Inflammatory macrophage treated with lipopolysaccharide for 1 hour (primary cell): ENCODE measurements around the gene HMGXB4.
A peak's percentile ranks its signal among the peaks of the same experiment; 100 is the strongest.

Experiments used
- DNase-seq, 2 donors: peaks; one replicate each; pipeline ENCODE4 v3.0.0-alpha.2; 2020 to 2022

The HMGXB4 gene

DNA sequence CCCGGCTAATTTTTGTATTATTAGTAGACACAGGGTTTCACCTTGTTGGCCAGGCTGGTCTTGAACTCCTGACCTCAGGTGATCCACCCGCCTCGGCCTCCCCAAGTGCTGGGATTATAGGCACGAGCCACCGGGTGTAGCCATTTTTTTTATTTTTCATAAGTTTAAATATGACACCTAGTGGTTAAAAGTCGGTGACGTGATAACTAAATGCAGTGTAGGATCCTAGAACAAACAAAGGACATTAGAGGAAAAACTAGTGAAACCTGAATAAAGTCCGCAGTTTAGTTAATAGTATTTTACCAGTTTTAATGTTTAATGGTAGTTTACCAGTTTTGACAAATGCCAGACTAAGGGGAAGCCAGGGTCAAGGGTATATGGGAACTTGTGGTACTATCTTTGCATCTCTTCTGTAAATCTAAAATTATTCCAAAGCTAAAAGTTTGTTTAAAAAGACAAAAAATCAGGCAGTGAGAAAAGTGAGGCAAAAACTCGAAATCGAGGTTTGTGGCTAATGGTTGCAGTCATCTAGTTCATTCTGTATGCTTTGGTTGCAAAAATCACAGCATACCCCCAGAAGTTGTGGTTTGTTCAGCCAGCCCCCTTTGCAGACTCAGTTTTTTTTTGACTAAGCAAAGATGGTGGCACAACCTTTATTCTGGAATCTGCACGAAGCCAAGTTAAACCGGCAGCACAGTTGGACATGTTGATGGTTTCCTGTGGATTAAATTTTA lies 72.0 kb downstream of the HMGXB4 start:
- DNase-seq, result no peak

DNA sequence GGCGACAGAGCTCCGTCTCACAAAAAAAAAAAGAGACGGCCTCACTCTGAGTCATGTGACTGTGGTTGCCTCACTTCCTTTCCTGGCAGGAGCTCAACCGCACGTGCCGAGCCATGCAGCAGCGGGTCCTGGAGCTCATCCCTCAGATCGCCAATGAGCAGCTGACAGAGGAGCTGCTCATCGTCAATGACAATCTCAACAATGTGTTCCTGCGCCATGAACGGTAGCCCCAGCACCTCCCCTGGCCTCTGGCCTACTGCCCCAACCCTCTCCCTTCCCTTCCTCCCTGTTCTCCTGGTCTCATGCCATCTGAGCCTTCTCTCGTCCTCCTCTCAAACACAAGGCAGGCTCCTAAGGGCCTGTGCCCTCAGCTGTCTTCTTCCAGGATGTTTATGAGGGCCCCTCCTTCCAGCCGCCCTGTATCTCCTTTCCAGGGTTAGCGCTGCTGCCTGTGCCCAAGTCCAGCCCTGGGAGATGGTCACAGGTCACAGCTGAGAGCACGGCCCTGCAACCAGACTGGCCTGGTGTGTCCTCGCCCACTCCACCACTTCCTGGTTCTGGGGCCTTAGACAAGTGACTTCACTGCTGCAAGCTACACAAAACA lies 73.1 kb downstream of the HMGXB4 start:
- peak; percentile 73 to 83 for DNase-seq

DNA sequence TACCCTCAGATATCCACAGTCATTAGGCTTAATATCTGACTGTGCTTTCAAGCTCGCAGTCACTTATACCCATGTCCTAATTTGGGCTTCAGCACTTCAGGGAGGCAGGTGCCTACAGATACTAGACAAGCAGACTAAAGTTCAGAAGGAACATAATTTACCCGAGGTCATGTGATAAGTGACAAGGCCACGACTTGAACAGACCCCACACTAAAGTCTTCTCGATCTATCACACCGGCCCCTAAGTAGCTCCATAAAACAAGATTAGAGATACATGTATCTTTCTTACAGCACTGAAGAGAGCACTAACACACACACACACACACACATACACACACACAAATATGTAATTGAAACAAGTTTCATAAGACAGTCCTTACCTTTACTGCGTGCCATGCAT lies 75.0 kb downstream of the HMGXB4 start:
- no peak for DNase-seq

DNA sequence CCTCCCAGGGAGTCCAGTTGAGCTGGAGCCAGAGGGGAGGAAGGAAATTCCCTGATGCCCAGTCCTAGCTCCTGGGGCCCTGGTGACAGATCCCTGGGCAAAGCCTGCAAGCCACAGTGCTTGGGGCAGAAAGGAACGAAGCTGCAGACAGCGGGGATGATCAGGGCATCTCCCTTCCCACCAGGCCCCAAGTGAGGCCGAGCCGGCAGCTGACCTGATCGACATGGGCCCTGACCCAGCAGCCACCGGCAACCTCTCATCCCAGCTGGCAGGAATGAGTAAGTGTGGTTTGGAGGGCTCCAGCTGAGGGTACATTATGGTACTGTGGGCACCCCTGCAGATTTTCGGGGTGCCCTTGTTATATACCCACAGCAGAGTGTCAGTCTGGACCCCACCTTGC lies 75.9 kb downstream of the HMGXB4 start:
- DNase-seq, result no peak

DNA sequence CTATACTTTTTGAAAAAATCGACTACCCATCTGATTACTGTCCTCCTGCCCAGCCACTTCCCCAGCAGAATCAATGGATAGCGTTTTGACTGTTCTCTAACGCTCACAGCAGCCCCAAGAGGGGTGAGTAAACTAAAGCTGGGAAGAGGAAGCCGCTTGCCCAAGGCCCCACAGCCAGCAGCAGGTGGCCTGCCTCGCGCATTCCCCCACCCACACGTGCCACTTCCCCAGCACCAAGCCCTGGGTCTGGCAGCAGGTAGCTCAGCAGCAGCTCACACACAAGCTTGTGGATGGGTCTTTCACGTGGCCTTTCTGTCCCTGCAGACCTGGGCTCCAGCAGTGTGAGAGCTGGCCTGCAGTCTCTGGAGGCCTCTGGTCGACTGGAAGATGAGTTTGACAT lies 76.7 kb downstream of the HMGXB4 start:
- peak; percentile 16 to 61 for DNase-seq

DNA sequence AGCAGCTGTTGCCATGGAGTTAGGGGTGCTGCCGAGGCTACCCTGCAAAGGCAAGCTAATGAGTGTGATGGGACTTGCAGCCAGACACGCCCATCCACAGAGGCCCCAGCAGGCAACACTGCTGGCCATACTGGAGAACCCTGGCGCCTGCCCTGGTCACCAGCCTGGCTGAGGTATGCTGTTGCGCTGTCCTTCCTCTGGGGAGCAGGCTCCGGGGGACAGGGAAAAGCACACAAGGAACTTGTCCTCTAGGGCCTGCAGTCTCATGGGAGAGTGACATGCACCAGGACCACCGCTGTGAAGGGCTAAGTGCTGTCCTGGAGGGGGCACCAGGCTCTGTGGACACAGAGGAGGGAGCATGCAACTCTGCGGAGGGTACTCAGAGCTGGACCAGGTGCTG lies 78.2 kb downstream of the HMGXB4 start:
- DNase-seq, result no peak

DNA sequence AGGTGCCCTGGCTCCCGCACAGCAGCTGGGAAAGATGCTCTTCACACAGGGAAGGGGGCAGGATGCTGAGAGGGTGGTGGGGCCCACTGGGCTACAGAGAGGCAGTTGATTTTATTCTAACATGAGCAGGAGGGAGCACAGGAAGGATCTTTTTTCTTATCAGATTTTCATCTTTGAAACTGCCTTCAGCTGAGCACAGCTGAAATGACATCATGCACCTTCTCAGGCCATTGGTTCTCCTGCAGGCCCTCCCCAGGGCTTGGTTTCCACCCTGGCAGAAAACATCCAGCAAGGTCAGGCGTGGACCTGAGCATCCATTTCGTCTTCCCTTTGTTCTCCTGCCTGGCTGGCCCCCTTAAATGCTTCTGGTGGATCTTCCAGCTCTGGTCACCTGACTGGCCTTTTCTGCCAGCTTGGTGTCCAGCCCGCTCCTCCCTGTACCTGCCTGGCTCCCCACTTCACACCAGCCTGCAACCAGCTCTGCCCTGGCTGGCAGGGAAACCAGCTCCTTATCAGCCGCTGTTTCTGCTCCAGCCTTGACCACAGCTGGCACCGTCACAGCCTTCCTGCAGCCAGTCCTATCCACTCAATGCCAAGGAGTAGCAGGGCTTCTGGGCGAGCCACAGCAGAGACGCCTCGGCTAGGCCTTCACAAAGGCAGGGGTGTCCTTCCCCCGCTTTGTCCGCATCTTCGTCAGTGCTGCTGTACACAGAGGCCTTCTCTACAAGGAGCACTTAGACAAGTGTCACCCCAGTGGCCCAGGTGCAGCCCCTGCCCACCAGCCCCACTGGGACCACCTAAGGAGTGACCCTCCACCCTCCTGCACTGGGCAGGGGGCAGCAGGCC lies 78.9 kb downstream of the HMGXB4 start:
- DNase-seq, result no peak

DNA sequence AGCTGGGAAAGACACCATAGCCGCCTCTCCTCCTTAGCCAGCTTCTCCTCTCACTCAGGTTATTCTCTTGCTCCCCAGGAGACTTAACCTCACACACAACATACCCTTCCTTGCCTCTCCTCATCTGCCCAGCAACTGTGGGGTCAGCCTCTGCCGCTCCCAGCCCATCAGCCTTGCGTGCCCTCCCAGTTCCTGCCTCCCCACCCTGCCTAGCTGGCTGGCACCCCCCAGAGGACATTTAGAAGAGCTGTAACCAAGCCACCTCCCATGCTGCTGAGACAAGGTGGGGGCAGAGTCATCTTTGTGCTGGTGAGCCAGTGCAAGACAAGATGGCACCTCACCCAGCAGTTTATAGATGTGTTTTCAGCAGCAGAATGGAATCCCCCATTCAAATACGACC lies 80.6 kb downstream of the HMGXB4 start:
- no peak for DNase-seq

DNA sequence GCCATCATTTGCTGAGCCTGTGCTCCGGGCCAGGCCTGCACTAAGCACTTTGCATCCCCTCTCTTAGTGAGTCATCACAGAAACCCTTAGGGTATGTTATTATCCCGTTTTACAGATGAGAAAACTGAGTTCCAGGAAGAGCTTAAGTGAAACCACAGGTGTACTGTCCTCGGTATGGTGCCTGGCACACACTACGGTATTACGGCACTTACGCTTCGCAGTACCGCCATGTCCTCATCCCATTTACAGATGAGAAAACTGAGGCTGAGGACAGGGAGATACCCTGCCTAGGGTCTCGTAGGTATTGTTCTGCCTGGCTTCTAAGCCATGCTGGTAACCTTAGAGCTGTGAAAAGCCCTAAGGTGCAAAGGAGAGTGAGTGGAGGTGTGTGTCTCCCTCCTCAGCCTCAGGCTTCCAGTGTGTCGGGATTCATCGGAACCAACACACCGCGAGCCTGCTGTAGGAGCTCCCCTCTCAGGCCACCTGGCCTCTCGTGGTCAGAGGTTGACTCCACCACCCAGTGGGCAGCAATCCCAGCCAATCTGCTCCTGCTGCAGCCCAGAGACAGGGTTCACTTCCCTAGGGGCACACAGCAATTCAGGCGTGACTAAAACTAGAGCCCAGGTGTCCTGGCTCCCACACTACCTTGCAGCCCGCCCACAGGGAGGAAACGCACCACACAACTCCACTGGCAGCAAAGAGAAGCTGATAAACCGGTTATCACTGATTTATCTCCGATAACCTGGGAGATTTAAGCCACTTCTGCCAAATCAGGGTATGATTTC lies 84.0 kb downstream of the HMGXB4 start:
- DNase-seq, result no peak

DNA sequence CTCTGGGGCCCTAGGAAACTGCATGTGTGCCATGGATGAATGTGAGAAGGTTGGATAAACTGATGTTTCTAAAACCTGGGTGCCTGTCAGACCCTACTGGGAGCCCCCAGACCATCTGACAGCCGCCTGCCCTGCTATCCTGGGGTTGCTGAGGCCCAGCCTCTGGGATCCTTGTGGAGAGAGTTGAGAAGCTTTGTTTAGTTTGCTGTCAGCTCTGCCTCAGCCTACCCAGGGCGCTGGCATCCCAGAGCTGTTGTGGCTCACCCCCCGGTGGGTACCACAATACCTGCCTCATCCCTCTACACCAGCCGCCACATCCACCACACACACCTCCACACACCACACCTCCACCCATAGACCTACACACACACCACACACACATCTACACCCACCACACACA lies 85.1 kb downstream of the HMGXB4 start:
- DNase-seq, result no peak

DNA sequence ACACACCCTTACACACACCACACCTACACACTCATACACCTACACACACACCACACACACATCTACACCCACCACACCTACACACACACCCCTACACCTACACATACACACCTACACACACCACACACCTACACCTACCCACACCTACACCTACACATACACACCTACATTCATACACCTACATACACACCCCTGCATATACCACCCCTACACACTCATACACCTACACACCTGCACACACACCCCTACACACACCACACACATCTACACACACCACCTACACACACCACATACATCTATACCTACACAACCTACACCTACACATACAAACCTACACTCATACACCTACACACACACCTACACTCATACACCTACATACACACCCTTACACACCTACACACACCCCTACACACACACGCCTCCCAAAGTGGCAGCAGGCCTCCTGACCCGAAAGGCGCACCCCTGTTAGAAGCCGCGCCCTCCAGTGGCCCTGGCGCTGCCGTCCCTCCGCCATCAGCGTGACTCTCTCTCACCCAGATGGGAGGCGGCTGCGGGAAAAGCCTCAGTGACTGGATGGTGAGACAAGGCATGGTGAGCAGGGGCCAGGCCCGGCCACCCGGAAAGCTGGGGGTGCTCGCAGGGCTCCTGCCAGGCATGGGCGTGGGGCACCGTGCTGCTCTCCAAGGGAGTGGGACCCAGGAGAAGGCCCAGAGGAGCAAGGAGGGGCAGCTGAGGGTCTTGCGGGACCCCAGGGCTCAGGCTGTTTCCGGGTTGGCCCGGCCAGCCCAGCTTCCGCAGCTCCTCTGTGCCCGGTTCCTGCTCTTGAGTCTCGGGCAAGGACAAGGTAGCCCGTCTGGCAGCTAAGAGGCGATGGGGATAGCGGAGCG lies 86.6 kb downstream of the HMGXB4 start:
- no peak for DNase-seq

DNA sequence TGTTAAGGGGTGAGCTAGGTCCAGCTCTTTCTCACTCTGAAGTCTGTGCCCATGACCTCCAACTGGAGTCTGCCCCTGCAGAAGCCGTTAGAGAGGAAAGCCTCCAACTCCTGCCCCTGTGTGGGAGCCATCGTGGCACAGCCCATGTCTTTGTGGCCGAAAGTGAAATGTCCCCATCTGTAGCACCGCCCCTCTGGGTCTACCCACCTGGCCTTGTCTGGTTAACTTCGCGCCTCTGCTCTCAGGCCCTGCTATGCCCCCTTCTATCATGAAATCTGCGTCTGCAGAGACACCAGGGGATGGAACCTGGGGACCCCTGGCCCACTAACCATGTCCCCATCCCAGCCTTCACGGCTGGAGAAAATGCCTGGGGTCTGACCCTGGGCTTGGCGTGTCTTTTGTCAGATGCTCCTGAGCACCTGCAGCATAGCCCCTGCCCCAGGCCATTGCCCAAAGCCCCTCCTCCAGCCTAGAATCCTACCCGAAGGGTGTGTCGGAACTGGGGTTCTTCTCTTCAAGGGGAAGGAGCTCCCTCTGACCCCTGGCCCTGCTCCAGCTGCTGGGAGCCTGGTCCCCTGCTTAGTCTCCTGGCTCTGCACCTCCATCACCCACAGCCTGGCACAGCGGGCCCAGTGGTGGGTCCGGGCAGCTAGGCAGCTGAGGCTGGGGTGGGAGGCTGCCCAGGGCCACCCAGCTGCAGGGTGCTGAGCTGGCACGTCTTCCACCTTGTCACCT lies 87.8 kb downstream of the HMGXB4 start:
- no peak for DNase-seq
